ENCODE results near the gene ANK3.

Gene ANK3

DNA sequence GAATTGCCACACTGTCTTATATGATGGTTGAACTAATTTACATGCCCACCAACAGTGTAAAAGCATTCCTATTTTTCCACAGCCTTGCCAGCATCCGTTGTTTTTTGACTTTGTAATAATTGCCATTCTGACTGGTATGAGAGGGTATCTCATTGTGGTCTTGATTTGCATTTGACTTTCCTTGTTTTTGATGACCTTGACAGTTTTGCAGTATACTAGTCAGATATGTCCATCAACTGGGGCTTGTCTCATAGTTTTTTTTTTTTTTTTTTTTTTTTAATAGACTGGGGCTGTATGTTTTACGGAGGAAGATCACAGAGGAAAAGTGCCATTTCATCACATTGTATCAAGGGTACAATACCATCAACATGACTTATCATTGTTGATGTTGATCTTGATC lies 220.6 kb downstream of the ANK3 start:
- DNase-seq: no peak

DNA sequence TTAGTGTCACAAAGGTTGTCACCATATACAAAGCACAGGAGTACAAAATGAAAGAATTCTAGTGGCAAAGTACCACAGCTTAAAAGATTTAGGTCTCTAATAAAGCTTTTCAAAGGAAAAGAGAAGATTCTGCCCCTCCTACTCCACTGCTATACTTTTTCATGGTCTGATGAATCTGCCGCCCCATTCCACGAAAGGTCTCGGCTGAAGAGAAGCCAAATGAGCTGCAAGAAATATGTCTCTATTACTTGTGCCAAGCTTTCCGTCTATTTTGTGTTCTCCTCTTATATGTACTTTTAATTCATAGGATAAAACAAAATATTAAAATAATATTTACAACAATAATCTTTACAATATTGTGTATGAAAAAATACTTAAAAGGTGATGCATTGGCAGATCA lies 222.6 kb downstream of the ANK3 start:
- DNase-seq: no peak

DNA sequence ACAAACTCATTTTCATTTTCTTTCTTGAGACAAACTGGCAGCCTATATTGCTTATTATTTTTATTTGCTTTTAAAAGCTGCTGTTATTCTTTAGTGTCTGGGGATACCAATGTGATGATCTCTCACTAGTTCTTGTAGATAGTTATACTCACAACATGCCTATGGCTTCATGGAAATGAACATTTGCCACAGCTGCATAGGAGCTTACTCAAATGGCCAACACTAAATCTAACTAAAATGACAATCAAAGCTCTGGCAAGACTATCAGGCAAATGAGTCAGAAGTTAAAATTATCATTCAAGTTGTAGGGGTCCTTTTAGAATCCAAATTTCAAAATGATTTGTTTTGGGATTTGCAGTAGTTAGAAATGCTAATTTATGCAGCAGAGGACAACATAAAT lies 225.9 kb downstream of the ANK3 start:
- DNase-seq: no peak

DNA sequence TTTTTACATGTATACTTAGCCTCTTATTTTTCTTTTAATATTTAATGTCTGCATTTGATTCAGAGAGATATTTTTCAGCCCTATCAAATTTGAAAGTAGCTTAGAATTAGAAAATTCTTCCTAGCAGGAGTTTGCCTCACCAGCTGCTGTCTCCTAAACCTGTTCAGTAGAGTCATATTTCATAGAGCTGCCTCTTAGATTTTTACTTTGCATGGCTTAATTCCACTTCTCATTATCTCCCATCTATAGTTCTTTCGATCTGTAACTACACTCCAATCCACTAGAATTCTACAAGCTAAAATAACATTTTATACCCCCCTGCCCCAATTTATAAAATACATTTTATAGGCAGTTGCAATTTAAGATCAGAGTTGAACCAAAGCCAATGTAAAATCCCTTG lies 227.0 kb downstream of the ANK3 start:
- no peak for DNase-seq

DNA sequence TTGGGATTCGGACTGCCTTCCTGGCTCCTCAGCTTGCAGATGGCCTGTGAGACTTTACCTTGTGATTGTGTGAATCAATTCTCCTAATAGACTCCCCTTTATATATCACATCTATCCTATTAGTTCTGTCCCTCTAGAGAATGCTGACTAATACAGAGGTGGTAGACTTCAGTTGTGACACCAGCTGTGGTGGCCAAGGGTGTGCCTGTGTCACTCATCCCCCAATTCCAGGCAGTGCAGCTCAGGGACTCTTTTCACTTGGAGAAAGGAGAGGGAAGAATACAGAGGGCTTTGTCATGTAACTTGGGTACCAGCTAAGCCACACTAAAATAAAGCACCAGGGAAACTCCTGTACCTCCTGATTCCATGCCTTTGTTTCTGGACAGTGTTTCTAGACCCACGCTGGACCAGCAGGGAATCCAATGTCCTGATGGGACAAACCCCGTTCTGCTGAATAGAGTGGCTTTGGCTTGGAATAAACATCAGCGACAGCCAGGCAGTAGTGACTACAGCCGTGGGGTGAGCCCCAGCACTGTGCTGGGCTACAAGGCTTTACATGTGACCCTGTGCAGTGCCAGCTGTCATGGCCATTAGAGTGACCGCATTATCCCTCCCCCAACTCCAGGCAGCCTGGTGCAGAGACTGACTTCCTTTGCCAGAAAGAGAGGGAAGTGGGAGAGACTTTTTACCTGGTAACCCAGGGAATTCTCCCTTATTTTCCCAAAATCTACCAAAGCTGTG lies 233.6 kb downstream of the ANK3 start:
- DNase-seq: no peak

DNA sequence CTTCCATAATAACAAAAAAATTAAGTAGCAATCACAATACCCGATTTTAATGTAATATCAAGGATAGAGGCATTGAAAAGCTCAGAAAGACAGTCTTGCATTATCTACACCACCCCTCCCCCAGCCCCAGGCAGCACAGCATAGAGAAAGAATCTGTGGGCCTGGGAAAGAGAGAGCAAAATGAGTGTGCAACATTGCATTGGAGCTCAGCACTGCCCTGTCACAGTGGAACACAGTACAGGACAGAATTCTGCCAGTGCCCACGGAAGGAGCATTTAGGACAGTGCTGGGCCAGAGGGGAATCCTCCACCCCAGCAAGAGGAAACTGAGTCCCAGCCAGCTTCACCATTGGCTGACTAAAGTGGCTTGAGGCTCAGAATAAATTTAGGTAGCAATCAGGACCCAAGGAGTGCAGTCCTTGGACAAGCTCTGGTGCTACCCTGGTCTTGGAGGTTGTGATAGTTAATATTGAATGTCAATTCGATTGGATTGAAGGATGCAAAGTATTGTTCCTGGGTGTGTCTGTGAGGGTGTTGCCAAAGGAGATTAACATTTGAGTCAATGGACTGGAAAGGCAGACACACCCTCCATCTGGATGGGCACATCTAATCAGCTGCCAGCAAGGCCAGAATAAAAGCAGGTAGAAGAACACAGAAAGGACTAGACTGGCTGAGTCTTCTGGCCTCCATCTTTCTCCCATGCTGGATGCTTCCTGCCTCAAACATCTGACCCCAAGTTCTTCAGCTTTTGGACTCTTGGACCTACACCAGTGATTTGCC lies 234.4 kb downstream of the ANK3 start:
- no peak for DNase-seq

DNA sequence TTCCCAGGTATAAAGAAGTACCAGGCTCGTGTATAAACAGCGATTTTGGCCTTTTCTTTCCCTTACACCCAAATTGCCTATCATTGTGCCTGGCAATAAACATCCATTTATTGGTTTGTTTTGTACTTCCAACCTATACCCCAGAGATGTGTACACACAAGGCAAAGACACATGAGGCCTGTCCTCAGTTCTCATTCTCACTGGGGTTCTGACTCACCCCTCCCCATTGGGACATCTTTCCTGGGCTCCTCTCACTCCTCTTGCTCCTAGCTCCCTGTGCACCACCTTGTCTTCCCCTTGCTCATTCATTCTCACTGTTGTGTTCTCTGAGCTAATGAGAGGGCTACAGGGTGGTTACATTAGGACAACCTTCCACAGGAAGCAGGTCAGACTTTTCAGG lies 240.7 kb downstream of the ANK3 start:
- DNase-seq: no peak

DNA sequence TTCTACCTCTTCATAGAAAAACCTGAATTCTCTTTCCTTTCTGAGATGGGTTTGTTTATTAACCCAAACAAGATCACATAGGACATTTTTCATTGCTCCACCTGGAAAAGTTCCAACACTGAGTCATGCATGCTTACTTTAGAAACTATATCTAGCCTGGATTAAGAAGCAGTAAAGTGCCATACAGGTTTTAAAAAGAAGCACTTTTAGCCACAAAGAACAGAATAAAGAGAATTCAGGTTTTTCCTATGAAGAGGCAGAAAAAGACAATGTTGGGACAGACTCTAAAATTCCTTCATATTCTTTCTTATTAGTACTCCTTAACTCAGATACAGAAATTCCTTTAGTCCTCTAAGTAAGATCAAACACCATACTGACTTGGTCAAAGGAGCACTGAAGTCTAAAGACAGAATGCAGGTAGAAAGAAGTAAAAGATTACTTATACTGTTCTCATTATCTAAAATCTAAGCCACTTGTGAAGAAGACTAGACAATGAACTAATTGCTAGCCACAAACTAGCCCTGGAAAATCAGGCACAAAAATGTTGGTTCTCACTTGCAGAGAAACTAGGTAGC lies 241.3 kb downstream of the ANK3 start:
- no peak for DNase-seq

DNA sequence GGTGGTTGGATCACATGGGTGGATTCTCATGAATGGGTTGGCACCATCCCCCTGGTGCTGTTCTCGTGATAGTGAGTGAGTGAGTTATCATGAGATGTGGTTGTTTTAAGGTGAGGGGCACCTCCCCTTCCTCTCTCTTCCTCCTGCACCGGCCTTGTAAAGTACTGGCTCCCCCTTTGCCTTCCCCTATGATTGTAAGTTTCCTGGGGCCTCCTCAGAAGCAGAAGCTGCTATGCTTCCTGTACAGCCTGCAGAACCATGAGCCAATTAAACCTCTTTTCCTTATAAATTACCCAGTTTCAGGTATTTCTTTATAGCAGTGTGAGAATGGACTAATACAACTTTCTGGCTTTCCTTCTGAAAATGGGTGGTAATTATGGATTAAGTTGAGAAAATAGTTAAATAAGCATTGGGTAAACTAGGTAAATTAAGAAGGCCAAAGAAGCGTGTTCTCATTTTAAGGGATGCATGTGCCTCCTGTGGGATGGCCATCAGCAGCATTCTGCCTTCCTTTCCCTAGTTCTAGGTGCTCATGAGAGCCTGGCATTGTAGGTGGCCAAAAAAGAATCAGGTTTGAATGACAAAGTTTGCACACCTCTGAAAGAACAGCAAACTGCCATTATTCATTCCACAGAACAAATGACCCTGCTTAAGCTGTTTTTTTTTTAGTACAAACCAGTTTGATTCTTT lies 242.0 kb downstream of the ANK3 start:
- no peak for DNase-seq

DNA sequence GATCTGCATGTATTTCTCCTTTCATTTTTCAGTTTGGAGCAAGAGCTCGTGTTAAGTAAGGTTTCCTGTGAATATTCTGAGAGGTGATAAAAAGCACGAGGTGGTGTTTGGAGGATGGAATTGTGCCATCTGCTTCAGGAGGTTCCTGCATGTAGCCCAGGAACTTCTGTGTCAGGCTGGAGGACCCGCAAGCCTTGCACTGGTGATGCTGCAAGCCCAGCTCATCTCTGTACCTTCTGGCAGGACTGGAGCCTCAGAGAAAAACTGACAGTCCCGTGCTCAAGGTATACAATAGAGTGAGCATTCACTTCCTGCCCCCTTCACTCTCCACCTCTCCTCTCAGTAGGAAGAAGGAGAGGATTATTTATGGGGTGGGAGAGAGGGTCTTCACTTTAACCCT lies 242.7 kb downstream of the ANK3 start:
- DNase-seq: no peak

DNA sequence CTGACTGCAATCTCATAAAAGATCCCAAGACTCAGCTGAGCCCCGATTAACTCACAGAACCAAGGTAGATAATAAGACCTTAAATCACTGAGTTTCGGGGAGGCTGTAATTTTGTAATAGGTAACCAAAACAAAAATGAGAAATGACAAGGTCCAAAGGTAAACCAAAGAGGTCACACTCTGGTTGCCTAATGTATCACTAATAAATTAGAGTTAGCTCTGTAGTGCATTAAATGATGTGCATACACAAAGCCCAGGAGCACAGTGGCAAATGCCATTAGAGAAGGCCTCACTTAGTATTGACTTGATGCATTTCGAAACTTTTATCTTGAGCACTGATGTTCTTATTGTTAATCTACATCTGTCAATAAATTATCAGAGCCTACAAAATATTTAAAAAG lies 245.6 kb downstream of the ANK3 start:
- DNase-seq: no peak

DNA sequence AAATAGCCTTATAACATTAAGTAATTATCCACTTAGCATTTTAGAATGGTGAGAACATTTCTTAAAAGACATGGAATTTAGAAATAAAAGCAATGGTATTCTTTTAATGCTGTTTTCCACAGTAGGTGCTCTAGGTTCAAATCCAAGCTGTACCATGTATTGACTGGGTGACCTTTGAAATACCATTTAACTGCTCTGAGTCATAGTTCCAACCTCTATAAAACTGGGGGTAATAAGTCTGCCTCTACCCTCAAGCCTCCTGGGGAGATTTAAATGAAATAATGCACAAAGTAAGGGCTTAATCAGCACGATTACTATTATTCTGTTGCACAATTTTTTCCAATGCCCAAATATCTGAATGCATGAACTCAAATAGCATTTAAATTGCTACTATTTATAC lies 246.9 kb downstream of the ANK3 start:
- no peak for DNase-seq

DNA sequence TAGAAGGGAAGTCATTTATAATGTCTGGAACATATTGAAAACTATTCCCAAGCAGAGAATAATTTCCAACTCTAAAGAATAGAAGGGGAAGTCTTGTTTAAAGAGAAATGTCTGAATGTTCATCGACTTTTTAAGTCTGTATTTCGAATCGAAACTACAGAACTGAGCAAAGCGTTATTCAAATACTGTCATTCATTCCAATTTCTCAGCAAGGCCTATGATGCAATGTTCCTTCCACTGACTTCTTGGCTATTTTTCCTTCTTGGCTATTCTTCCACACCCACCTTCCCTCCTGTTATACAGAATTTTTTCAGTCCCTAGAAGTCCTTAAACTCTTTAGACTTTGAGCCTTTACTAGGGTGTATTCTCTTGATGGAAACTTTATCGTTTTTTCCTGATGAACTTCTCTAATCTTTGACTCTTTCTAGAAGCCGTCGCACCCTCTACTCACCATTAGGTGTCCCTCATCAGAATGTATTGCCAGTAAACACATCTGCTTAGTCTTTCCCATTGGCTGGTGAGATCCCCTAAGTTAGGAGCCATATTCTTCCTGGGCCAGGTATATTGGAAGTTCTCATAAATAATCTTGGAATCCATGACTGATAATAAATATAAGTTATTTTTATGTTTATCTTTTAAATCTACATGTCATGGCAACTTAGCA lies 247.6 kb downstream of the ANK3 start:
- no peak for DNase-seq

DNA sequence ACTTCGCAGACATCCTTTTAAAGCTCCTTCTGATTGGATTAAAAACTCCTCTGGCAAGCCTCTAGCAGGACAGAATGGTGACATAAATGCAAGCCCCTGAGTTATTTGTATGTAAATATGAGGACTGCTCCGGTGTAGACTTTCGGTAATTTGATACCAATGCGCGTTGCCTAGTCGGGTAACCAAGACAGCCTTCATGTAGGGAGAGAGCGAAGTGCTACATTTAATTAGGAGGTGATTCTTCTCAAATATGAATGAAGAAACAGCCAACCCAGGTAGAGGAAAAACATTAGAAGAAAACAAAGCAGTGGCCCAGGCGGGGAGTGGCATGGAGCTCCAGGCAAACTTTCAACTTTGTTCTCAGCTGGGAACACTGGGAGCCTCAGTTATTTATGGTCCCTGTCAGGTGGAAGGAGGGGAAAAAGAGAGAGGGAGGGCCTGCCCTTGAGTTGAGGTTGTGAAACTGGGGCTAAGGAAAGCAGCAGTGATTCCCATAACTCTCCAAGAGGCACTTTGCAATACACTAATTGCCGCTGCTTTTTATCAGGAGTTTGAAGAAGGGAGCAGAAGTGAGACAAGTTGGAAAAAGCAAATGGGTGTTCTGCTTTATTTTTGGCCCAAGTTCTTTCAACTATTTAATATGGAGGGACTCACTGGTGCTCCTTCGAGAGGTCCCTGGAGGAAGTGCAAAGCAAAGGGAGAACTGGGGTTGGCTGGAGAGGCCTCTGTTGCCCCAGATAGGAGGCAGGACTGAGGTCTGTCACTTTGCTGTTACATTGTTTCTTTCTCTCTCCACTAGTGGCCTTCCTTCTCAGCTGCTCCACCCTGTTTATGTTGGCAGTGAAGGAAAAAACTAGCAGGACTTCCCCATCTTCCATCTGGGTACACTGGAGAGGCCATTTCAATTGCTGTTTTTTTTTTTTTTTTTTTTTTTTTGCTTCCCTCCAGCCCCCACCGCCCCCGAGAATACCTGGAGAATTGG lies 248.7 kb downstream of the ANK3 start:
- no peak for DNase-seq

DNA sequence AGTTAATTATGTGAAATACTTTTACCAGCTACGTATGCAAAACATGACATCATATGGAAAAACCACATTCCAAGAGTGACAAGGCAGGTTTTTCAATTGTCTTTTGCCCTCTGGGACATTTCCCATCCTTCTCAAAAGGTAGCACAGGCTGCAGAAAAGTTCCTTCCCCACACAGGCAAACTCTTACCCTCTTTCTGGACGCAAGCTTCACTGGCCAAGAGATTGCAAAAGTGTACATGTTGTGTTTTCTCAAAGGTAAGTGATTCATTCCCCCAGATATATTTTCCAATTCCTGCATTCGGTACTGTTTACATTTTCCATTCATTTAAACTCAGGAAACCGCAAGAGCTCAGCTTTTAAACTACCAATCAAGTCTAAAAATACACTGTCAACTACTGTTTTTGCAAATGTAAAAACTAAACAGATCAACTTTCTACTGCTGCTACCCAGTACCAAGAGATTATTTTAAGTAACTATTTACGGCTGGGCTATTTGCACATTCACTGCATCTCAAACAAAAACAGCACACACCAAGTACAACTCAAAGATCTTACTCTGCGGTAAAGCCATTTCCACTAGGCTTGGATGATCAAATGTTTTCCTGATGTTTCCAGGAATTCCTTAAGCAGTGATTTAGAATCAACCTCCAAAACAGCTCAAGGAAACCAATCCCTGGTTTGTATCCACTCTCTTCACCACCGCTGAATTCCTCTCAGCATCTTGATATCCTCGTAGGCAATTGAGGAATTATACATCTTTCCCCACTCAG lies 249.7 kb downstream of the ANK3 start:
- DNase-seq: no peak

DNA sequence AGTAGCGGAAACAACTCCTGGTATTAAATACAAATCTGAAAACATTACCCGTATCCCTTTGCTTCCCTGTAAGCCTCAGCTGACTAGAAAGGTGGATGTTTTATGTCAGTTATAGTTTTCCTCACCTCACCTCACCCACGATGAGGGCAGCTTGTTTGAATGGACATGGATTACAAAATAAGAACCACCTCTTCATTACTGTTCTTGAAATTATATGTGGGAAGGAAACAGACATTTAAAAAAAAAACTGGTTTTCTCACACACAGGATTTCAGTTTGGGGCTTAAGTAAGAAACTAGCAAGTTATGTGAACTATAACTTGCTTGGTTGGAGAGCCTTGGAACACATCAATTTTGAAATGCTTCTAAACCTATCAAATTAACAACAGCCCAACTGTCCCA lies 250.4 kb downstream of the ANK3 start:
- no peak for DNase-seq

DNA sequence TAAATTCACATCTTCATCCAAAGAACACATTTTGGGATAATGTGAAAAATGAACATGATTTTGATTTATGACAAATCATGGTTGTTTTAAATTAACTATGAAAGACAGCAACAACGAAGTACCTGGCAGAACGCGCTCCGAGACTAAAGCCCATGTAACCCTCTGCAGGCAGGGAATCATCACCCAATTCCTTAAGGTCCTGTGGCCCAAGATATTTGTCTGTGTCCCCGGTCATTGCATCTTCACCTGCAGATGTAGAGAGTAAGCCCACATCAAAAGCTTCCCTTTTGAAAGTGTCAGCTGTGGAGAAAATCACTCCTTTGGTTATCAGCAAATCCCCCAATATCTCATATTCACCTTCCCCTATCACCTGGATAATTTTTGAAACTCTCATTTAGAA lies 250.8 kb downstream of the ANK3 start:
- DNase-seq: no peak

DNA sequence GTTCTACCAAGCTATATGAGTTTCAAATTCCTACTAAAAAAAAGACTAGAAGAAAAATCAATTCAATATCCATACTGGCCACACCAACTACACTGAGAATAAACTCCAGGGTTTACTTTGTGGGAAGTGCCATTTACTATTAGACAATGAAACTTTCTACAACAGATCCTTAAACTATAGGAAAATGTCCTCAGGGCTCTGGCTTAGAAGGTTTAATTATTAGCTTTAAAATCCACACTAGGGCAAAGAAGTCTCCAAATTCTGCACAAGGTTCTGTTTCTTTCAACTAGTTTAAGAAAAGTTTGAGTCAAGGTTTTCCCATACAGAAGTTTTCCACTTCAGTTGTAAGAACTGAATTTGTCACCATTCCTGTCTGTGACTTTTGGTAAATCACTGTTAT lies 251.6 kb downstream of the ANK3 start:
- DNase-seq: no peak

DNA sequence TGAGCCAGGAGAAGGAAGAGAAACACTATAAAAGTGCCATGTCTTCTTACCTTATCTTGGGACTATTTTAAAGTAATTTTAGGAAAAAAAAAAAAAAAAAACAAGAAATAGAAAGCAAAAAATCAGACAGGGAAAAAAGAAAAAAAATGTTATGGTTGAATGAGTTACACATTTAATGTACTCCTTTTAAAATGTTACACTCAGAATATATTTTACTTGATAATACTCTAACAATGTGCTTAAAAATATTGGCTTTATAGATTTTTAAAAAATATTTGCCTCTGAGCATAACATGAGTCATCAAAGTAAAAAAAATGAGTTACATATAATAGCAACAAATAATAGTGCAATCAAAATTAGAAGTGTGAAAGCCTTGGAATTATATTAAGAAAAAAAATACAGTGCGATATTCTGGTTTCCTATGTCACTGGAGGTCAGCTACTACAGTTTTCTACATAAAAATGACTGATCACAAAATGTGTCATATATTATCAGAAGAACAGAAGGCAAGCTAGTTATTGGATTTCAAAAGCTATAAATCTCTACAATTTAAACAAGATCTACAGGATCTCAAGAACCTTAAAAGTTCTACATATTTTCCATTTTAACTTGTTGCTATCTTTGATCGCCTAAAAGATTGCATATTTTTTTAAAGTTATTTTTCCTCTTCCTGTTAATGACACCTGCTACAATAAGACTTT lies 252.2 kb downstream of the ANK3 start:
- no peak for DNase-seq

DNA sequence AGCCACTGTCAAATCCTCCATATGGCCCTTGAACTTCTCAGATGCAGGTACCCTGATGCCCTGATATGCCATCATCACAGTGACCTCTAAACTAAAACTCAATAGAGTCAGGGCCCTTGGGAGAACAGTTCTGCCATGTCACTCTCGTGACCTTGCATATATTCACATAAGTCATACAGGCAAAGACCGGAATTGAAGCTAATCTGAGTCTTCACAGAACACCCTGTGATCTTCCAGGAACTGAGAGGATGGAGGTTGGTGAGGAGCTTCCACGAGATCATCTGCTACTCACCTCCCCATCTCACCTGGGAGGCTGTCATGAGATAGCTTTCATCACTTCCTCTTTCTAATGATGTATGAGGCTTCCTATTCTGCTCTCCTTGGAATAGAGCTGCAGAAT lies 254.7 kb downstream of the ANK3 start:
- no peak for DNase-seq

Data from activated effector memory CD4-positive, alpha-beta T cell treated with anti-CD3 and anti-CD28 coated beads, Interleukin-2, amount 50 U/mL, for 16 hours (primary cell).